Left ventricle myocardium superior (tissue), 1 donor: ENCODE measurements around the gene PLPP3. TPM values are rescaled to one million over a fixed set of nuclear protein-coding genes. Genes with fewer than 3 reads are reported as not detected.

Experiments
- ATAC-seq: fragments of 200-7000 bp; cut with Tn5 transposase; one replicate; pipeline ENCODE4 v1.9.1; 2020; ENCODE audit warnings: mild to moderate bottlenecking, moderate library complexity
- DNase-seq: peaks from one replicate; pipeline ENCODE4 v3.0.0-alpha.2; 2020
- intact Hi-C: fragments of 100-400 bp; cut with micrococcal nuclease; formaldehyde crosslinking; loops from one replicate; pipeline ENCODE4 v1.11.0; 2022
- total RNA-seq: library from RNA; stranded (reverse); fragmentation: NEBNext Ultra II Directional; extraction: Animal tissue kit (Norgen Biotek cat#: 25700); gene quantifications from one replicate; pipeline ENCODE4 v1.2.1, GENCODE V29; 2021
- donor health status: DM: no; HTN: yes; CAD: no; lungs with severe emphysema.

PLPP3 gene
- total RNA-seq, 1 donor from 2014 or later, result 140 TPM

DNA sequence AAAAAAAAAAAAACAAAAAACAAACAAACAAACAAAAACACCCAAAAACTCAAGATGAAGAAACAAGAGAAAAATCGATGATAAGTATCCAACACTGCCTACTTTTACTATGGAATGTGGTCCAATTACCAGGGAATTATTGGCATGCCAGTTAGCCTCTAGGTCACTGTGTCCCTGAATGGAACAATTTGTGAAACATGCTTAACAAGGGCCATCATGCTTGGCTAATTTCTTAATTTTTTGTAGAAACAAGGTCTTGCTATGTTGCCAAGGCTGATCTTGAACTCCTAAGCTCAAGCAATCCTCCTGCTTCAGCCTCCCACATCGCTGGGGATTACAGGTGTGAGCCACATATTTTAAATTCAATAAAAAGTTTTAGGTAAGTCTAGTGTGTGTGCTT lies 23.9 kb downstream of the PLPP3 start:
- ATAC-seq, result no peak
- intact Hi-C loops, result no loop called here
- no peak for DNase-seq

DNA sequence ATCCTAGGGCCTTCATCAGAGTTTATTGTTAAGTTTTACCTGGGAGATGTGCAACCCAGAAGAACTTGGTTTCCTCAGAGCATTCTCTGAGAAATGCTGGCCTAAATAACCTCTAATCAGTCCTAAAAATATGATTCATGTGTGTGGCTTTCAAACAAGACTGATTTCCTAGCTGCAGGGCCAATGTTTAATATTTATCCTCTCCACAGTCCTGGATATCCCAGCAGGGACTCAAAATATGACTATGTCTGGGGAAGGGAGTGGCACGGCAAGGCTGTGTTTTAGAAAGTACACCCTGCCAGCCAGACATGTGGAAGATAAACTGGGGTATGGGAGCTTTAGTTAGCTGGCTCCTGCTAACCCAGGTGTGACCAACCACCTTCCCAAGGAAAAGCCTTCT lies 26.3 kb downstream of the PLPP3 start:
- intact Hi-C loops, result no loop called here
- no peak for DNase-seq
- peak; percentile 6 for ATAC-seq

DNA sequence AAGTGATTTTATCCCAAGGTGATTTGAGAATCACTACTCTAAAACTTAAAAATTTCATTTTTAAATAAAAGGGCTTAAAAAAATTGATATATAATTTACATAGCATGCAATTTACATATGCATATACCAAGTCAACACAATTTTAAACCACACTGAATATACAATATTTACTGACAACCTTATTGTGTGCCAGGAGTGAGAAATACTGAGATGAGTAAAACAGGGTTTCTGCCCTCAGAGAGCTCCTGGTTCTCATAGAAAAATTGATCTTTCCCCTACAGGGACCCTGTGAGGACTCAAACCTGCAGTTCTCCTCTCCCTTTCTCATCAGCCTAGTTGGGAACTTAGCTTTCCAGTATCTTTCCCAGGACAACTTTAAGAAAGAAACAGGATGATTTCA lies 27.0 kb downstream of the PLPP3 start:
- intact Hi-C loops, result no loop called here
- DNase-seq, result no peak
- ATAC-seq, result no peak

DNA sequence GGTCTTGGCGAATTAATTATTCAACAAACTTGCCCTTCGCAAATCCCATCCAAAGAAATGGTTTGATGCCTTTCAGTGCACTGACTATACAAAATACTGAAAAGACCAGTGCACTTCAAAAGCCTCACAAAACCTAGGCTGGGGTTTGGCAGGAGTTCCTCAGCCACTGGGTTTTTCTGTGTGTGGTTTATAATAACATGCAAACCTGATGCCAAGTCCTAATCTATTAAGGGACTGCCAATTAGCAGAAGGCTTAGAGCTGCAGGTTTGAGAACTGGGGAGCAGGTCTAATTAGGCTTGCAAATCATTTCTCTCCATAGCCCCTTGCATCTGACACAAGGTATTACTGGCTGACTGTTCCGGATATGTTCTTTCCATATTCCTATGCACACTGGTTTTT lies 27.7 kb downstream of the PLPP3 start:
- intact Hi-C loops, result no loop called here
- ATAC-seq (peak; percentile 38), DNase-seq (no peak)

DNA sequence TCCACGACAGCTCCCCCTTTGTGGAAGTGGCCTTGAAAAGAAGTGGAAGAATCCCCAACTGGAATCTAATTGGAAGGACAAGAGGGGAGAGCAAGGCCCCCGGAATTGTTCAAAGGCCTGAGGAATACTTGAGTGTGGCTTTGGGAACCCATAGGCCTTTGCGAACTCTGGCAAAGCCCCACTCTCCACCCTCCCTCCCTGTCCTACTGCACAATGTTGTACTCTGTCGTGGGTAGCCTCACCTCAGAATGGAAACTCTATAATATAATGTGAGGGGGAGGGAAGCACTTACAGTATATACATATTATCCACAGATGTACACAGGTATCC lies 28.5 kb downstream of the PLPP3 start:
- DNase-seq, result no peak
- ATAC-seq, result no peak
- intact Hi-C loops, result no loop called here

DNA sequence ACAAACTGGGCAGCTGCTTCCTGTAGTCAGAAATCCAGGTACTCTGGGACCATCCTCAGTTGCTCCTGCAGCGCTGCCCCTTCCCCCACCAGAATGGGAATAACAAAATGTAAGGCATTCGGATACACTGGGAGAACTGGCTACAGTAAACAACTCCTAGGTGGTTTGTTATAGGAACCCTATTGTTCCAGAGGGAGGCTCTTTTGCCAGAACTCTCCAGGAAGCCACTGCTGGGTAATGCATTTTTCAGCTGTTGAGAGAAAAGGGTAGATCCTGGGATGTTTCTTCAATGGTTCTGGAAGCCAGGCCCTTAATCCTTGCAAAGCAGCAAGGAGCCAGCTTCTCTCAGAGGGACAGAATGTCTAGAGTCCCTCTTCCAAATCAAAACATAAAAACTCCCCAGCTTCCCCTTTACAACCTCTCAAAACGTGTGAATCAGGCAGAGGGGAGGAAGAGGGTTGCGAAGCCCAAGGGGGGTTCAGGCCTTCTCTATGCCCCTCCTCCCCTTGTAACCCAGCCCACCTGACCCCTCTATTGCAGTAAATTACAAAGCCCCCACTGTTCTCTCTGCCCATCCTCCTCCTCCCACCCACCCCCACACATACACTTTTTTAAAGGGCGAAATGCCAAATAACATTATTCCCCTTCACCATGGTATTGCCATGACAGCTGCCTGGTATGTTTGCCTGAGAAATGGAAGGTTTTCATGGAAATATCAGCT lies 29.1 kb downstream of the PLPP3 start:
- intact Hi-C loops, result no loop called here
- no peak for DNase-seq
- ATAC-seq, result peak; percentile 8

DNA sequence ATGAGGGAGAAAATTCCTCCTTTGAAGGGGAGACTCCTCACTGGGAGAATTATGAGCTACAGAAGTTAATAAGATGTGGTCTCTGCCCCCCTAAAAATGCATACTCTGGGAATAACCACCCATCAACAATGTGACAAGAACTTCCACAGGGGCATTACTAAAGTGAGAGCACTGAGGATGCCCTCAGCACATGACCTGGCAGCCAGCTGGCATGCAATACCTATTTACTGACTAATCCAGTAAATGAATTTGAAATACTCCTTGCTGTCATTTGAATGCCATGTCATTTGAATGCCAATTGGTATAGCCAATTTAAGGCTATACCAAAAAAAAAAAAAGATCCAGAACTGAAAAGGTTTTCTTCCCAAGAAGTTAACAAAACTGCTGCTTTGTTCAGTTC lies 30.8 kb downstream of the PLPP3 start:
- ATAC-seq, result no peak
- intact Hi-C loops, result no loop called here
- DNase-seq, result peak; percentile 35

DNA sequence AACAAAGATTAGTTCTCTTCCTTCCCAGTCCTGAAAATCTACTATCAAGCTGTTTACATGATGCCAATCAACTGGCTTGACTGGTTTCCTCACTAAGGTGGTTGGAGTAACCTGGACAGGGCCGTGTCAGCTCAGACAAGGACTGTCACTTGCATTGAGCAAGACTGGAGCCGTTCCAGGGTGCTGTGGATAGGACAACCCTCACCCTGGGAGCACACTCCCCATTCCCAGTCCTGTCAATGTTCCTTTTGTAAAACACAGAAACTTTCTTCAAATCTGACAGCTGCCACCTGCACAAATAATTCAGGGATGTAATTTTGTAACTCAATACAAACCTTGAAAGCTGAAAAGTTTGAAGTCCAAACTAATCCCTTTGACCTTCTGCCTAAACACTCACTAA lies 31.4 kb downstream of the PLPP3 start:
- peak; percentile 68 for DNase-seq
- intact Hi-C loops, result no loop called here
- peak; percentile 62 for ATAC-seq

DNA sequence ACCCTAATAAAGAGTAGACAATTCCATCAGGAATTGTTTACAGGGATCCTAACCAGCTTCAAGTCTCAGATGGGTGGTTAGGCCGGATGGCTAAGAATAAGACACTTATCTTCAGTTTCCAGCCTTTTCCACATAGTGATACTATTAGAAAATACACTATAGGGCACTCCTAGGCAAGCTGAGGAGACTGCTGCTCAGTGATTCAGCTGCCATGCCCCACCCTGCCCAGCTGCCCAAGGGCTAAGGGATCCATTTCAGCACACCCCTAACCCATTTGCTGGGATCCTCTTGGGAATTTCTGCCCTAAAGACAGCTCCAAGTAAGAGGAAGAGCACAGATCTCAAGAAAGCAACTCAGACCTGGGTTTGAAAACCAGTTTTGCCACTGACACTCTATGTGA lies 31.9 kb downstream of the PLPP3 start:
- DNase-seq, result no peak
- intact Hi-C loops, result no loop called here
- peak; percentile 16 for ATAC-seq

DNA sequence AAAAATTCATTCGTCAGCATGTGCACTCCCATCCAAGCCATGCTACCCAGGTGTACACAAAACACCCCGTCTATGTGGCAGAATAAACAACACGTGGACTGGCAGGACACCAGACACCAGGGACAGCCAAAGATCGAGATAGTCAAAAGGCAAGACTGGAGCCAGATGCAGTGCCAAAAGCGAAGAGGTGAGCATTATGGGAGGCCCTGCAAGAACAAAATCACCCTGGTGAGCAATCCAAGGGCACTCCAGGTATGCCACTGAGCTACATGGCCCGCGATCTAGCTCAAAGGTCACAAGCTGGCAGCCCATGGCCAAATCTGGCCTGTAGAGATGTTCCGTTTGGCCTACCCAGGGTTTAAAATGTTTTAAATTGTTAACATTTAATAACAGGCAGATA lies 33.7 kb downstream of the PLPP3 start:
- intact Hi-C loops, result no loop called here
- peak; percentile 58 for DNase-seq
- ATAC-seq, result peak; percentile 81

DNA sequence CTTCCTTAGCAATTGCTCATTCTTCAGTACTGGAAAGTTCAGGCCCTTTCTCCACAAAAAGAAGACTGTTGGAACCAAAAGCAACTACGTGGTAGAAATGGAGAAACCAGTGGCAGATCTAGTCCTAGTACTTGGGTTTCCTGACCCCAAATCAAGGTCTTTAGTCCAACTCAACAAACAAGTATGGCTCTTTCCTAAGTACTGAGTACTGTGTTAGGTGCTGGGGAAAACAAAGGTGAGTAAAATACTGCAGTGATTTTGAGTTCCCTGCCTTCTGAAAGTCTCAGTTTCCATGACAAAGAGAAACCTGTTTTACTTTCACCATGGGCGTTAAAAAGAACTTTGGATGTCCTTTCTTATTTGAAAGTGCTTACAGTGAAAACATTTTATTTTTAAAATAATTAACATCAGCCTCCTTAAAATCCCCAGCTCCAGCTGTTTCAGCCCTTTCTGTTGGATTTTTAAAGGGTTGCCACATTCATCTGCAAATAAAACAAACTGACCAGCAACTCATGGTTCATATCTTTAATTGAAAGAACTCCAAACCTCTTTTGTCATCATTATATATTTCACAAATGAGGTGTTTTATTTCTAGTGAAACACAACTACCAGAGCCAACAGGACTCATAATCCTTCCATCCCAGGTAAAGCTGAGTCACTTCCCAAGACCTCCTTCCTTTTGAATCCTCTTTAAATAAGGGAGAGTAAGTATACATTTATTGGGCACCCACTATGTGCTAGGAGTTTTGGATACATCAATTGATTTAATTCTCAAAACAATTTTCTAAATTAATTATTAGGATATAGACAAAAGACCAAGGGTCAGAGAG lies 35.4 kb downstream of the PLPP3 start:
- intact Hi-C loops, result no loop called here
- DNase-seq (no peak), ATAC-seq (no peak)

DNA sequence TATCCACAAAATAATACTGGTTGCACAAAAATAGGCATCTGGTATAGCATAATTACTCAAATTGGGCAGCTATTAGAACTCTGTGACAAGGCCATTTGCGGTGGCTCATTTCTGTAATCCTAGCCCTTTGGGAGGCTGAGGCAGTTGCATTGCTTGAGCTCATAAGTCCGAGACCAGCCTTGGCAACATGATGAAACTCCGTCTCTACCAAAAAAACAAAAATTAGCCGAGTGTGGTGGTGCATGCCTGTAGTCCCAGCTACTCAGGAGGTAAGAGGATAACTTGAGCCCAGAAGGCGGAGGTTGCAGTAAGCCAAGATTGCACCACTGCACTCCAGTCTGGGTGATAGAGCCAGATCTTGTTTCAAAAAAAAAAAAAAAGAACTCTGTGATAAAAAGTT lies 36.7 kb downstream of the PLPP3 start:
- ATAC-seq, result no peak
- DNase-seq, result no peak
- intact Hi-C loops, result no loop called here

DNA sequence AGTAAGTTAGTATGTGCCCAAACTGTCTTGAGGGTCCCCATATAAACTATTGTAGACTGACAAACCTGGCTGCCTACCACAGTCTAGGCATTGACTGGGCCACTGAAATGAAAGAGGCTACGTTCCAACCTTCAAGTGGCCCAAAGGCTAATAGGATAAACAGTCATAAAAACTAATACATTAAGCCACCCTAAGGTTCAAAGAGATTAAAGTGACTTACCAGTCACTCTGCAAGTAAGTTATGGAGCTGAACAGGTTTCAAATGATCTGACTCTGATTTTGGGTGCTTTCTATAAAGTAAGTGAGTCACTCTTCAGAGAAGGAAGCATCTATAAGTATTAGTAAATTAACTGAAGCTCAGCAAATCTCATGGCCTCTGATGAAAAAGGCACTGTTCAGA lies 38.0 kb downstream of the PLPP3 start:
- DNase-seq (no peak), ATAC-seq (no peak)
- intact Hi-C loops, result no loop called here

DNA sequence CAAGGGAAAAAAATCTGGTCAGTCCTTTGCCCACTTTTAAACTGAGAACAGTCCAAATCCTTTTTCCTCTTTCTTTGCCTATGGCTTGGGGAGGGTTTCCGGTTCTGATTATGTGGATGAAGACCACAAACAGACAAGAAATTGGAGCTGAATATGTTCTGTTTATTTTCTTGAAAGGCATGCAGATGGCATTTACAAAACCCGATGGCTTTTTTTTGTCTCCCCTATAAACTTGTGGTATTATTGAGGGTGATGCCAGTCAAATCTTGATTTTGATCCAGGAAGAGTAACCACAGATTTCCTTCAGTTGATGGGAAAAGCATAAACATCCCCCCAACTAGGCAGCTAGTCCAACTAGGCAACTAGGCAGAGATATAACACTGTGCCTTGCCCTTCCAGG lies 38.9 kb downstream of the PLPP3 start:
- ATAC-seq (no peak), DNase-seq (no peak)
- intact Hi-C loops, result no loop called here

DNA sequence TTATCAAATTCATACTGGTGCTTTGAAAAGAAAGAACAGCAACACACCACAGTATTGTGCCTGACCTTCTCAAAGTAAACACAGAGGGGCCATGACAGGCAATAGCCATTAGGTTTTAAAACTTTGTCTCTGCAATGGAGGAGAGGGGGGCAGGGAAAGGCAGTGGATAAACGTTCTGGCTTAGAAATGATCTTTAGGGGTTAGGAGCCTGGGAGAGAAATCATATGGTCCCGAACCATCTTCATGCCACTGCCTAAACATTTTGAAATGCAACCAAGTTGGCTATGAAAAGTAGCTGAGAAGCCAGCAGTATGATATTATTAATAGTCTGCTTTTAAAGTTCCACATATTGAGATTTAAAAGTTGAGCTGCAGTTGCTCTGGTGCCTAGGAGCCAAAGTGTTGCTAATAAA lies 39.8 kb downstream of the PLPP3 start:
- ATAC-seq (peak; percentile 9), DNase-seq (no peak)
- intact Hi-C loops, result no loop called here

DNA sequence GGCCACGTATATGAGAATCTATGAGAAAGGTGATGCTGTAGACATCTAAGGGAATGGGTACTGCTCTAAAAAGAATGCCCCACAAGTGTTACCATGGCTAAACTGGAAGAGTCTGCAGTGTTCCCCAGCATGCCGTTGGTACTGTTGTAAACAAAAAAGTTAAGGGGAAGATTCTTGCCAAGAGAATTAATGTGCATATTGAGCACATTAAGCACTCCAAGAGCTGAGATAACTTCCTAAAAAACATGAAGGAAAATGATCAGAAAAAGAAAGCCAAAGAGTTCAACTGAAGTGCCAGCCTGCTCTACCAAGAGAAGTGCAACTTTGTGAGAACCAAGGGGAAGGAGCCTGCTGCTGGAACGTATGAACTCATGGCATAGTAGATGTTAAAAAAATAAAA lies 40.8 kb downstream of the PLPP3 start:
- ATAC-seq, result no peak
- intact Hi-C loops, result no loop called here

DNA sequence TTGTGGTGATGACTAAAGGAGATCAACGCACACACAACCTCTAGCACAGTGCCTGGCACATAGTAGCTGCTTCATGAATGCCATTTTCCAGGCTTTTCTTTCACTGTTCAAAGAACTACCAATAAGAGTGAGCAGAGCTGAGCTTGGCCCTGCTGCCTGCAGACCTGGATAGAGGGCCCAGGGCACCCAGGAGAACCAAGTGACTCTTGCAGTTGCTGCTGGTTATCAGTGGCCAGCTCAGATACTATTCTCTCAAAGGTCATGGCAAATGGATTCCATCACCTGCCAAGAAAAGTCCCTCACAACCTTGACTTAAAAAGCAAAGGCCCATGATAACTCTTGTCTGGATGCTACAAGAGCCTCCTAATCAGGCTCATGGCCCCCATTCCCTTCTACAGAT lies 41.7 kb downstream of the PLPP3 start:
- peak; percentile 41 for ATAC-seq

More for the DNA sequence above, 40.8 kb downstream of the PLPP3 start:
- DNase-seq, result no peak

DNA sequence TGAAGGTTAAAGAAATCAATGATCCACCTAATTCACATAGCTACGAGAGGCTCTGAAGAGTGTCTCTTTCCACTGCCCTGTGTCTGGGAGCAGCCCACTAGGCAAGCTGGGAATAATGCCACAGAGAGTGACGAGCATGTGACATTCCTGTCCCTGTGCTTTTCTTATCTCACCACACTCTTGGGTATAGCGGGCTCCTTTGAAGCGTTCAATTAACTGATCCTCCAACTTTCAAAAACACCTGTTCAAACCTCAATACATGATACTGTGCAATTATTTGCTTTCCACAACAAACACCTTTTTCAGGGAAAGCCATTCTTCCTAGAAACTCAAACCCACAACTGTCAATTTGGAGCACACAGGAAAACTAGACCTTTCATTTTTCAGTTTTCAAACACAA lies 43.4 kb downstream of the PLPP3 start:
- intact Hi-C loops, result no loop called here
- DNase-seq, result no peak
- ATAC-seq, result peak; percentile 82

More for the DNA sequence above, 41.7 kb downstream of the PLPP3 start:
- intact Hi-C loops, result no loop called here
- peak; percentile 31 for DNase-seq

DNA sequence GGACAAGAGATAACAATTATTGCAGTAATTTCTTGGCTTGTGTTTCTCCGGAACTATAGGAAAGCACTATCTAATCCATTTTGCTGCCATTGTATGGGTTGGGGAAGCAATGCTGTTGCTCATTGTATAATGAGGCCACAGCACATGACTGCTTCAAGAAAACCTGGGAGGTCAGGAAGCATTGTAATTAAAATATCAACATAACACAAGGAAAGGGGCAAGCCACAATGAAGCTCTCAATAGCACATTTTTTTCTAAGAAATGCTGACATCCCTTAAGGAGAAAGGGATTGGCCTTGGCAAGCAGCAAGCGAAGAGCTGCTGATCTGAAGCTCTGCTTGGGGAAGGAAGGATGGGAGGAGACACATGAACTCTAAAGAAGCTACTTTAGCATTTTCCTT lies 44.0 kb downstream of the PLPP3 start:
- ATAC-seq (no peak), DNase-seq (no peak)
- intact Hi-C loops, result no loop called here

DNA sequence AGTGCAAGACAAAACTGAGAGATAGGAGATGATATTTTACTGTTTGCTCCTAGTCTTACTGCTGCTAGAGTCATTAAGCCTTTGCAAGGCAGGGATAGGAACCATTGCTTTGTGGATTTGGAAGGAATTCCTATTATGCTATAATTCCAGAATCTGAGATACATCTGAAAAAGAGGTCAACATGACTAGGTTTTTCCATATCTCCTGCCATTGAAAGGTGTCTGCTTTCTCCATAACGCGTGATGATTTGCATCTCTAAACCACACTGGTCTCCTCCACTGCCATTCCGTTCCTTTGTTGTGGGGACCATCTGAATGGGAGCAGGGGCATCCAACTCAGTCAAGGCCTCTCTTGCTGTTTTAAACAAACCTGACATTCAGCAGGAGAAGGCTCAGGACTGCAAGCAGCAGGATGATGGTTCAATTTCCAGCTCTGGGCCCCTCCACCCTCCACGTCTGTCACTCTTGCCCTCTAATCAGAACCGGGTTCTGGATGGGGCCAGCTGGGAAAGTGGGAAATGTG lies 45.2 kb downstream of the PLPP3 start:
- DNase-seq (no peak), ATAC-seq (no peak)
- intact Hi-C loops, result no loop called here

DNA sequence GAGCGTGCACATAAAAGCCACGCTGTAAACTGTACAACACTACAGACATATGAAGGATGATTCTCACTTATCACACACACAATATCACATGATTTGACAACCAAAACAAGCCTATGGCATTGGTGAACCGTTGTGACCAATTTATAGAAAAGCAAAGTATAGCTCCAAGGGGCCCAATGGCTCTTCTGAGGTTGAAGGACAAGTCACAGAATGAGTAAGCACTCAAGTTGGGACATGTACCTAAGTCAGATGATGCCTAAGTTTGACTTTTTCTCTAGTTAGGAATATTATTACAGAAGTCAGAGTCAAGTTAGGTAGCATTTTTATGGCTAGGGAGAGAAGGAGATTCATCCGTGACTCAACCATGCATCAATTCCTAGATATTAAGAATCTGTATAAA lies 45.7 kb downstream of the PLPP3 start:
- DNase-seq, result no peak
- intact Hi-C loops, result no loop called here

More for the DNA sequence above, 45.7 kb downstream of the PLPP3 start:
- ATAC-seq, result no peak
